GM20000 (cell line): ENCODE results near the gene OLFML2B.

ENCODE experiments used
- DNase-seq: peaks from one replicate; pipeline ENCODE4 v3.0.0; 2012; ENCODE audit warnings: low spot score
- CTCF ChIP-seq: IDR thresholded peaks from 2 replicates; pipeline ENCODE4 v1.5.1; 2012; ENCODE audit warnings: mild to moderate bottlenecking, control low read depth; ENCODE audit errors: extremely low read depth, missing control alignments

The OLFML2B gene

GRCh38 chr1:162035241-162035640, 11.6 kb upstream of the OLFML2B start:
- DNase-seq, result no peak

GRCh38 chr1:162033428-162033827, 9.8 kb upstream of the OLFML2B start:
- no peak for TF ChIP-seq CTCF
- no peak for DNase-seq

More at GRCh38 chr1:162035241-162035640, 11.6 kb upstream of the OLFML2B start:
- no peak for TF ChIP-seq CTCF

GRCh38 chr1:162030759-162031280, 7.2 kb upstream of the OLFML2B start:
- no peak for TF ChIP-seq CTCF
- DNase-seq, result no peak

- TF ChIP-seq CTCF, result no peak
- no peak for DNase-seq
Measured at GRCh38 chr1:162029157-162029556, 5.5 kb upstream of the OLFML2B start.

GRCh38 chr1:162028726-162029125, 5.1 kb upstream of the OLFML2B start:
- no peak for TF ChIP-seq CTCF
- DNase-seq, result no peak

- no peak for DNase-seq
- TF ChIP-seq CTCF, result no peak
Measured at GRCh38 chr1:162026881-162027280, 3.2 kb upstream of the OLFML2B start.

GRCh38 chr1:162025541-162025940, 1.9 kb upstream of the OLFML2B start:
- no peak for TF ChIP-seq CTCF
- DNase-seq, result no peak
